Fibroblast of lung (primary cell): ENCODE data around the gene TRMU.

Source experiments
- EZH2 ChIP-seq: IDR thresholded peaks from 2 replicates; pipeline ENCODE4 v1.5.1; 2012; ENCODE audit warnings: low read length, control low read depth, mild to moderate bottlenecking; ENCODE audit errors: missing control alignments
- TF ChIP-seq, protein P1 (sequence below), 2 donors: IDR thresholded peaks in 1 of 2; conservative IDR thresholded peaks in 1 of 2; 1 replicate in 1 of 2; 2 replicates in 1 of 2; pipeline ENCODE4 v1.5.1; 2011 to 2012; ENCODE audit warnings: low read length in 2 of 2, control low read depth in 1 of 2, inconsistent platforms in 1 of 2, low read depth in 1 of 2, mild to moderate bottlenecking in 1 of 2

- TF ChIP-seq, protein P1, sequence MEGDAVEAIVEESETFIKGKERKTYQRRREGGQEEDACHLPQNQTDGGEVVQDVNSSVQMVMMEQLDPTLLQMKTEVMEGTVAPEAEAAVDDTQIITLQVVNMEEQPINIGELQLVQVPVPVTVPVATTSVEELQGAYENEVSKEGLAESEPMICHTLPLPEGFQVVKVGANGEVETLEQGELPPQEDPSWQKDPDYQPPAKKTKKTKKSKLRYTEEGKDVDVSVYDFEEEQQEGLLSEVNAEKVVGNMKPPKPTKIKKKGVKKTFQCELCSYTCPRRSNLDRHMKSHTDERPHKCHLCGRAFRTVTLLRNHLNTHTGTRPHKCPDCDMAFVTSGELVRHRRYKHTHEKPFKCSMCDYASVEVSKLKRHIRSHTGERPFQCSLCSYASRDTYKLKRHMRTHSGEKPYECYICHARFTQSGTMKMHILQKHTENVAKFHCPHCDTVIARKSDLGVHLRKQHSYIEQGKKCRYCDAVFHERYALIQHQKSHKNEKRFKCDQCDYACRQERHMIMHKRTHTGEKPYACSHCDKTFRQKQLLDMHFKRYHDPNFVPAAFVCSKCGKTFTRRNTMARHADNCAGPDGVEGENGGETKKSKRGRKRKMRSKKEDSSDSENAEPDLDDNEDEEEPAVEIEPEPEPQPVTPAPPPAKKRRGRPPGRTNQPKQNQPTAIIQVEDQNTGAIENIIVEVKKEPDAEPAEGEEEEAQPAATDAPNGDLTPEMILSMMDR (conservative IDR thresholded peaks at IDR 0.05 in 1 of 2, IDR thresholded peaks at IDR 0.05 in 1 of 2; ENCODE audit: low read depth in 1 of 2, low read length in 2 of 2): no peak
- TF ChIP-seq EZH2: no peak
Observed at GRCh38 chr22:46308283-46308988, 27.1 kb upstream of the TRMU start.
